Tibial artery (tissue), 4 donors: ENCODE measurements around the gene ACTG2.
"Not testable (repeated sequence)": the region's sequence is repeated elsewhere in the genome, so short reads cannot be mapped to it uniquely, and the experiment has no call there.

Experiments used
- DNase-seq, 2 donors: peaks; one replicate each; pipeline ENCODE4 v3.0.0-alpha.2; 2019
- H3K27ac ChIP-seq, 2 donors: fragments of 200-600 bp; sonication (generic) in 1 of 2; 1 replicate in 1 of 2; 2 replicates in 1 of 2; pipeline ENCODE4 v1.5.1; 2018 to 2019; ENCODE audit warnings: mild to moderate bottlenecking in 1 of 2
- H3K27me3 ChIP-seq, 2 donors: fragments of 200-600 bp; sonication (generic) in 1 of 2; one replicate each; pipeline versions ENCODE4 v1.5.1 to v1.6.0; 2016 to 2019
- H3K36me3 ChIP-seq, 3 donors: fragments of 200-600 bp; sonication (generic) in 2 of 3; one replicate each; pipeline ENCODE4 v1.5.1; 2016 to 2019; ENCODE audit warnings: mild to moderate bottlenecking in 2 of 3
- H3K4me1 ChIP-seq, 4 donors: fragments of 200-600 bp; sonication (generic) in 2 of 4; 1 replicate in 3 of 4; 2 replicates in 1 of 4; pipeline ENCODE4 v1.5.1; 2016 to 2019
- H3K4me3 ChIP-seq, 2 donors: fragments of 200-600 bp; sonication (generic) in 1 of 2; 1 replicate in 1 of 2; 2 replicates in 1 of 2; pipeline ENCODE4 v1.5.1; 2018 to 2019; ENCODE audit warnings: mild to moderate bottlenecking in 2 of 2
- H3K9me3 ChIP-seq, 3 donors: fragments of 200-600 bp; sonication (generic) in 1 of 3; one replicate each; pipeline ENCODE4 v1.5.1; 2016 to 2019
- CTCF ChIP-seq, 2 experiments: fragments of 200-600 bp in 1 of 2; fragments of 450-650 bp in 1 of 2; IDR thresholded peaks; one replicate each; pipeline ENCODE4 v1.5.1; 2017 to 2019; ENCODE audit warnings: antibody characterized with exemption in 2 of 2, mild to moderate bottlenecking in 1 of 2, moderate library complexity in 1 of 2
- intact Hi-C: fragments of 100-400 bp; cut with DNase I; formaldehyde crosslinking; loops from one replicate; pipeline ENCODE4 v1.15.0; 2023; ENCODE audit warnings: low total_unique reads

The ACTG2 gene

GRCh38 chr2:73903313-73903712 lies 10.5 kb downstream of the ACTG2 start:
- Histone ChIP-seq H3K27ac (peak overlapping the region in 1 of 2 donors; percentile 30), H3K36me3 (peaks cover 35 to 44% (median 36%) of the 10 kb centered on the region in 3 donors), H3K9me3 (no peaks in the 10 kb centered on the region), H3K4me1 (peaks cover 0 to 57% (median 8%) of the 10 kb centered on the region in 4 donors), H3K27me3 (no peaks in the 10 kb centered on the region), H3K4me3 (no peak overlapping the region)
- intact Hi-C loops, result no loop called here
- no peak for TF ChIP-seq CTCF (IDR thresholded peaks at IDR 0.05)
- no peak for DNase-seq

GRCh38 chr2:73903949-73904613 lies 11.3 kb downstream of the ACTG2 start:
- Histone ChIP-seq H3K27ac (peak overlapping the region in 1 of 2 donors; percentile 37), H3K4me1 (peaks cover 0 to 49% (median 8%) of the 10 kb centered on the region in 4 donors), H3K36me3 (peaks cover 43 to 50% (median 44%) of the 10 kb centered on the region in 3 donors)
- DNase-seq, H3K4me3 ChIP-seq, intact Hi-C loops, H3K27me3 ChIP-seq, H3K9me3 ChIP-seq: not testable (repeated sequence)

GRCh38 chr2:73904952-73905351 lies 12.1 kb downstream of the ACTG2 start:
- Histone ChIP-seq H3K9me3 (no peaks in the 10 kb centered on the region), H3K36me3 (peaks cover 51 to 59% (median 53%) of the 10 kb centered on the region in 3 donors), H3K4me3 (no peak overlapping the region), H3K27ac (no peak overlapping the region), H3K4me1 (peaks cover 0 to 40% (median 6%) of the 10 kb centered on the region in 4 donors), H3K27me3 (no peaks in the 10 kb centered on the region)
- no peak for TF ChIP-seq CTCF (IDR thresholded peaks at IDR 0.05)
- no peak for DNase-seq
- intact Hi-C loops, result no loop called here

- intact Hi-C loops, result no loop called here
- Histone ChIP-seq H3K27ac (peak overlapping the region; percentile 24 to 47), H3K9me3 (no peaks in the 10 kb centered on the region), H3K36me3 (peaks cover 59 to 66% (median 63%) of the 10 kb centered on the region in 3 donors), H3K4me1 (peaks cover 0 to 20% (median 0%) of the 10 kb centered on the region in 4 donors), H3K27me3 (no peaks in the 10 kb centered on the region), H3K4me3 (no peak overlapping the region)
- no peak for TF ChIP-seq CTCF (IDR thresholded peaks at IDR 0.05)
- DNase-seq, result no peak
These were observed 14.2 kb downstream of the ACTG2 start for GRCh38 chr2:73906847-73907505.

- intact Hi-C loops, result no loop called here
- H3K4me3 ChIP-seq, result no peak overlapping the region
- H3K27me3 ChIP-seq, result no peaks in the 10 kb centered on the region
- DNase-seq, result no peak
- H3K27ac ChIP-seq, result peak overlapping the region; percentile 24 to 47
- peaks cover 57 to 64% (median 59%) of the 10 kb centered on the region in 3 donors for H3K36me3 ChIP-seq
- TF ChIP-seq CTCF (IDR thresholded peaks at IDR 0.05), result no peak
- H3K4me1 ChIP-seq, result peaks cover 0 to 11% (median 0%) of the 10 kb centered on the region in 4 donors
- no peaks in the 10 kb centered on the region for H3K9me3 ChIP-seq
These were observed 15.1 kb downstream of the ACTG2 start for GRCh38 chr2:73907840-73908452.
